HCT116 (cell line): Measurements from ENCODE around the gene FAM222B. TPM values are rescaled to one million over a fixed set of nuclear protein-coding genes. Genes with fewer than 3 reads are reported as not detected.
A peak's percentile ranks its signal among the peaks of the same experiment; 100 is the strongest.
"Not testable (repeated sequence)": the region's sequence is repeated elsewhere in the genome, so short reads cannot be mapped to it uniquely, and the experiment has no call there.

ENCODE experiments used
- ATAC-seq: fragments of 200-7000 bp; cut with Tn5 transposase; 2 replicates; pipeline ENCODE4 v1.9.1; 2020; ENCODE audit warnings: mild to moderate bottlenecking, moderate library complexity
- BruUV-seq: library from RNA; stranded (reverse); fragments of 400-500 nt; replicated peaks from 2 replicates; lab custom pipeline; 2021; lab: Mats Ljungman, UMichigan
- CTCF ChIA-PET: fragments of 300-600 bp; sonication (Branson Sonifier 250); formaldehyde crosslinking; loops from one replicate; lab custom pipeline; 2021; ENCODE audit warnings: antibody characterized with exemption; lab: Charles Lee
- POLR2A ChIA-PET: fragments of 300-600, 350-600 bp; sonication (Branson Sonifier 250); formaldehyde crosslinking; loops from one replicate; lab custom pipeline; 2021; ENCODE audit warnings: antibody characterized with exemption; lab: Charles Lee
- RAD21 ChIA-PET, 2 experiments: fragments of 300-600 bp; sonication (Branson Sonifier 250); formaldehyde crosslinking; loops; one replicate each; lab custom pipeline; 2023; ENCODE audit warnings: low total read pairs in 2 of 2; ENCODE audit not compliant: uncharacterized antibody in 2 of 2, unreplicated experiment in 2 of 2, low non-redundant PET in 1 of 2; lab: Charles Lee
- DNase-seq: peaks from one replicate; pipeline ENCODE4 v3.0.0-alpha.2; 2010; ENCODE audit warnings: low read depth, low spot score
- H2AFZ ChIP-seq: fragments of 200-600 bp; shearing (Covaris generic), sonication (generic); 2 replicates; pipeline ENCODE4 v1.6.1; 2017; ENCODE audit warnings: low read depth, mixed run types, mixed read lengths, antibody characterized with exemption, low read length; ENCODE audit not compliant: poor library complexity, severe bottlenecking
- H3K27ac ChIP-seq: 2 replicates; pipeline ENCODE4 v1.5.1; 2012; ENCODE audit warnings: low read depth, low read length
- H3K27me3 ChIP-seq: fragments of 200-600 bp; sonication (generic); 2 replicates; pipeline ENCODE4 v1.6.1; 2016; ENCODE audit warnings: mixed run types, low read length, mixed read lengths; ENCODE audit not compliant: insufficient read depth
- H3K36me3 ChIP-seq, 2 experiments: fragments of 200-500 bp in 1 of 2; fragments of 200-600 bp in 1 of 2; sonication (Bioruptor generic) in 1 of 2; sonication (generic) in 1 of 2; 2 replicates each; pipeline versions ENCODE4 v1.5.1 to v1.6.1; 2014 to 2016; ENCODE audit warnings: low read length in 2 of 2, inconsistent platforms in 1 of 2, mixed read lengths in 1 of 2, mixed run types in 1 of 2; ENCODE audit not compliant: insufficient read depth in 2 of 2, control insufficient read depth in 1 of 2
- H3K4me1 ChIP-seq, 2 experiments: fragments of 200-600 bp in 1 of 2; sonication (generic) in 1 of 2; 2 replicates each; pipeline versions ENCODE4 v1.5.1 to v1.6.1; 2012 to 2017; ENCODE audit warnings: low read length in 2 of 2, inconsistent platforms in 1 of 2, mild to moderate bottlenecking in 1 of 2, mixed read lengths in 1 of 2, mixed run types in 1 of 2, moderate library complexity in 1 of 2; ENCODE audit not compliant: insufficient read depth in 2 of 2, control insufficient read depth in 1 of 2
- H3K4me2 ChIP-seq: fragments of 200-600 bp; sonication (generic); 2 replicates; pipeline ENCODE4 v1.6.1; 2017; ENCODE audit warnings: mixed run types, low read length, mixed read lengths
- H3K4me3 ChIP-seq, 2 experiments: fragments of 200-600 bp in 1 of 2; sonication (generic) in 1 of 2; replicated peaks in 1 of 2; 2 replicates each; pipeline ENCODE4 v1.5.1; 2011 to 2016; ENCODE audit warnings: low read length in 2 of 2, control low read depth in 1 of 2, low read depth in 1 of 2, mild to moderate bottlenecking in 1 of 2, mixed read lengths in 1 of 2, mixed run types in 1 of 2
- H3K79me2 ChIP-seq: fragments of 200-600 bp; sonication (generic); 2 replicates; pipeline ENCODE4 v1.6.1; 2017; ENCODE audit warnings: mild to moderate bottlenecking, mixed run types, low read length, moderate library complexity, mixed read lengths; ENCODE audit not compliant: insufficient read depth
- H3K9ac ChIP-seq: fragments of 200-600 bp; sonication (generic); 2 replicates; pipeline ENCODE4 v1.6.1; 2016; ENCODE audit warnings: low read length, mixed read lengths
- H3K9me2 ChIP-seq: fragments of 200-600 bp; sonication (generic), shearing (Covaris generic); 2 replicates; pipeline ENCODE4 v1.6.1; 2017; ENCODE audit warnings: mixed run types, mild to moderate bottlenecking, moderate library complexity; ENCODE audit not compliant: insufficient read depth
- H3K9me3 ChIP-seq, 2 experiments: fragments of 200-500 bp in 1 of 2; fragments of 200-600 bp in 1 of 2; sonication (Bioruptor generic) in 1 of 2; sonication (generic) in 1 of 2; 2 replicates each; pipeline ENCODE4 v1.6.1; 2014 to 2017; ENCODE audit warnings: low read length in 2 of 2, mixed read lengths in 2 of 2, inconsistent platforms in 1 of 2, low read depth in 1 of 2, mild to moderate bottlenecking in 1 of 2, mixed run types in 1 of 2, moderate library complexity in 1 of 2; ENCODE audit not compliant: control insufficient read depth in 1 of 2, insufficient read depth in 1 of 2
- H4K20me1 ChIP-seq: fragments of 200-600 bp; sonication (generic), shearing (Covaris generic); 2 replicates; pipeline ENCODE4 v1.6.1; 2017; ENCODE audit warnings: mixed run types, mild to moderate bottlenecking, moderate library complexity; ENCODE audit not compliant: insufficient read depth
- POLR2A ChIP-seq: IDR thresholded peaks from 2 replicates; pipeline ENCODE4 v1.7.0; 2011; ENCODE audit warnings: borderline replicate concordance; ENCODE audit not compliant: insufficient read depth, insufficient read length; ENCODE audit errors: extremely low read depth
- RAD21 ChIP-seq: IDR thresholded peaks from 2 replicates; pipeline ENCODE4 v1.6.1; 2012; ENCODE audit warnings: low read depth, mild to moderate bottlenecking
- intact Hi-C: fragments of 100-400 bp; cut with micrococcal nuclease; formaldehyde crosslinking; loops from 2 replicates; pipeline ENCODE4 v1.10.0; 2022
- total RNA-seq: library from RNA; stranded (reverse); gene quantifications from one replicate; pipeline ENCODE4 v1.2.1, GENCODE V29; 2021; ENCODE audit not compliant: unreplicated experiment
- TF ChIP-seq, protein P1 (sequence below), 3 experiments: fragments of 200-600 bp in 1 of 3; sonication (generic) in 1 of 3; IDR thresholded peaks in 2 of 3; conservative IDR thresholded peaks in 1 of 3; 2 replicates each; pipeline ENCODE4 v1.5.1; 2012 to 2017; ENCODE audit warnings: low read depth in 2 of 3, low read length in 2 of 3, antibody characterized with exemption in 1 of 3, borderline replicate concordance in 1 of 3, control low read depth in 1 of 3, mild to moderate bottlenecking in 1 of 3, mixed read lengths in 1 of 3, mixed run types in 1 of 3, moderate library complexity in 1 of 3; ENCODE audit not compliant: insufficient read depth in 1 of 3

The FAM222B gene
- total RNA-seq, 1 experiment from 2014 or later, result 22.7 TPM

DNA sequence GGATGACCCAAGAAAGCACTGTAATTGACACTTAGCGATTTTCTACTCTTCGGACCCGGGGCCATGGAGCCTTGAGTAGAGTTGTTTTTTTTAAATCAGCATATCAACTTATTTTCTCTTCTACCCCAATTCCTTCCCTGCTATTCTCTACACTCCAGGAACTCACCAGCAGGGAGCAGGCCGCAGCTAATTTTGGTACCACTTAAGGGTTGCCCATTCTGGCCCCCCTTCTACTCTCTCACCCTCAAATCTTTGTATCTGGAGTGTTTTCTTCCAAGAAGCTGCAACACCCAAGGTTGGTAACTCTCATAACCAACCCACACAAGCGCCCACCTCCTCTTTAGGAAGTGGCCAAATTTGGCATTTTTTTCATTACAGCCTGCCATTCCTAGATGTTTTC is 6.7 kb upstream of the FAM222B start:
- Histone ChIP-seq H3K27me3 (no peaks in the 10 kb centered on the region), H3K9ac (no peak overlapping the region), H3K4me1 (peaks cover 3% of the 10 kb centered on the region in 2 experiments; a peak in 3 of 4 replicates), H3K36me3 (no peaks in the 10 kb centered on the region), H2AFZ (no peak overlapping the region), H3K4me2 (no peak overlapping the region), H4K20me1 (no peaks in the 10 kb centered on the region), H3K4me3 (no peak overlapping the region), H3K27ac (no peak overlapping the region), H3K79me2 (no peaks in the 10 kb centered on the region), H3K9me3 (no peaks in the 10 kb centered on the region), H3K9me2 (no peaks in the 10 kb centered on the region)
- BruUV-seq, result no TSS peak
- peak; percentile 15; the same call in 1 of the 2 replicates for TF ChIP-seq RAD21
- TF ChIP-seq, protein P1, sequence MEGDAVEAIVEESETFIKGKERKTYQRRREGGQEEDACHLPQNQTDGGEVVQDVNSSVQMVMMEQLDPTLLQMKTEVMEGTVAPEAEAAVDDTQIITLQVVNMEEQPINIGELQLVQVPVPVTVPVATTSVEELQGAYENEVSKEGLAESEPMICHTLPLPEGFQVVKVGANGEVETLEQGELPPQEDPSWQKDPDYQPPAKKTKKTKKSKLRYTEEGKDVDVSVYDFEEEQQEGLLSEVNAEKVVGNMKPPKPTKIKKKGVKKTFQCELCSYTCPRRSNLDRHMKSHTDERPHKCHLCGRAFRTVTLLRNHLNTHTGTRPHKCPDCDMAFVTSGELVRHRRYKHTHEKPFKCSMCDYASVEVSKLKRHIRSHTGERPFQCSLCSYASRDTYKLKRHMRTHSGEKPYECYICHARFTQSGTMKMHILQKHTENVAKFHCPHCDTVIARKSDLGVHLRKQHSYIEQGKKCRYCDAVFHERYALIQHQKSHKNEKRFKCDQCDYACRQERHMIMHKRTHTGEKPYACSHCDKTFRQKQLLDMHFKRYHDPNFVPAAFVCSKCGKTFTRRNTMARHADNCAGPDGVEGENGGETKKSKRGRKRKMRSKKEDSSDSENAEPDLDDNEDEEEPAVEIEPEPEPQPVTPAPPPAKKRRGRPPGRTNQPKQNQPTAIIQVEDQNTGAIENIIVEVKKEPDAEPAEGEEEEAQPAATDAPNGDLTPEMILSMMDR (IDR thresholded peaks at IDR 0.05 in 2 of 3, conservative IDR thresholded peaks at IDR 0.05 in 1 of 3; ENCODE audit: borderline replicate concordance in 1 of 3, insufficient read depth in 1 of 3, low read depth in 2 of 3, low read length in 2 of 3), result 0 out of 6 replicates have a peak, but pooled peaks of 2 of the 3 experiments have one; percentile 8 to 15
- TF ChIP-seq POLR2A, result no peak
- DNase-seq (no peak), ATAC-seq (no peak)
- POLR2A ChIA-PET, result interaction anchor here (1.0 kb wide), 1 partner anchor 130 kb away, joined by 3 read pairs; the partner anchor contains the start of gene RPL23A
- RAD21 ChIA-PET, result interaction anchor here (0.6 to 1.7 kb wide), 2 partner anchors 34 to 86 kb away, joined by 4 to 5 read pairs; no protein-coding TSS in a partner anchor
- CTCF ChIA-PET, result interaction anchor here (0.6 to 1.2 kb wide), 4 partner anchors 35 to 1221 kb away, joined by 3 to 4 read pairs (median 3); no protein-coding TSS in a partner anchor
- intact Hi-C loops, result loop anchor here (2.0 kb wide), 1 partner anchor 122 kb away; the partner anchor contains the start of gene TLCD1

DNA sequence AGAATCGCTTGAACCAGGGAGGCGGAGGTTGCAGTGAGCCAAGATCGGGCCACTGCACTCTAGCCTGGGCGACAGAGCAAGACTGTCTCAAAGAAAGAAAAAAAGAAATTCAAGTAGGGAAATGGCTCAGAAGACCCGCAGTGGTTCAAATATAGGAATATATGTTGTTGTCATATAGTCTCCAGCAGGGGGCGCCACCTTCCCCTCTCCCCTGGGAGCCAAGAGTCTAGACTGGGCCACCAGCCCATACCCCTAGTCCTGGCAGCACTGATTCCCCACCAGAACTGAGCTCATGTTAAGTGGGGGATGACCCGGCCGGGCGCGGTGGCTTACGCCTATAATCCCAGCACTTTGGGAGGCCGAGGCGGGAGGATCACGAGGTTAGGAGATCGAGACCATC is 6.1 kb upstream of the FAM222B start:
- not testable (repeated sequence) for H3K36me3 ChIP-seq, BruUV-seq, H3K4me3 ChIP-seq, H3K9ac ChIP-seq, H3K4me1 ChIP-seq, H3K27me3 ChIP-seq, H3K79me2 ChIP-seq, H4K20me1 ChIP-seq, H3K27ac ChIP-seq, H3K9me3 ChIP-seq, H3K4me2 ChIP-seq, H3K9me2 ChIP-seq, H2AFZ ChIP-seq
- 0 out of 2 replicates have a peak, but pooled peaks have one; percentile 14 for TF ChIP-seq RAD21
- TF ChIP-seq, protein P1 (IDR thresholded peaks at IDR 0.05 in 2 of 3, conservative IDR thresholded peaks at IDR 0.05 in 1 of 3; ENCODE audit: borderline replicate concordance in 1 of 3, insufficient read depth in 1 of 3, low read depth in 2 of 3, low read length in 2 of 3), result peak; percentile 33 to 65 (median 52); a peak in 5 of 6 replicates
- ATAC-seq, result peak; percentile 83
- ChIA-PET CTCF (interaction anchor here (0.6 to 1.2 kb wide), 4 partner anchors 34 to 1221 kb away, joined by 3 to 4 read pairs (median 3); no protein-coding TSS in a partner anchor), POLR2A (interaction anchor here (1.0 kb wide), 1 partner anchor 129 kb away, joined by 3 read pairs; the partner anchor contains the start of gene RPL23A), RAD21 (interaction anchor here (0.6 to 1.7 kb wide), 2 partner anchors 34 to 85 kb away, joined by 4 to 5 read pairs; no protein-coding TSS in a partner anchor)
- intact Hi-C loops, result loop anchor here (2.0 kb wide), 1 partner anchor 122 kb away; the partner anchor contains the start of gene TLCD1
- DNase-seq, result peak; percentile 12

DNA sequence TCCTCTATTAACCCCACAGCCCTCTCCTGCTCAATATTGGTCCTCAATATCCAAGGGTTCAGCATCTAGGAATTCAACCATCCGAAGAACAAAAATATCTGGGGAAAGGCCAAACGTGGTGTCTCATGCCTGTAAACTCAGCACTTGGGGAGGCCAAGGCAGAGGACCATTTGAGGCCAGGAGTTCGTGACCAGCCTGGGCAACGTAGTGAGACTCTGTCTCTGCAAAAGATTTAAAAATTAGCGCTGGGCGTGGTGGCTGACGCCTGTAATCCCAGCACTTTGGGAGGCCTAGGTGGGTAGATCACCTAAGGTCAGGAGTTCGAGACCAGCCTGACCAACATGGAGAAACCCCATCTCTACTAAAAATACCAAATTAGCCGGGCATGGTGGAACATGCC is 4.1 kb upstream of the FAM222B start:
- DNase-seq, H2AFZ ChIP-seq, H3K9me2 ChIP-seq, CTCF ChIA-PET, H4K20me1 ChIP-seq, H3K79me2 ChIP-seq, H3K9me3 ChIP-seq, H3K27me3 ChIP-seq, BruUV-seq, RAD21 ChIA-PET, H3K9ac ChIP-seq, intact Hi-C loops, ATAC-seq, H3K36me3 ChIP-seq, POLR2A ChIA-PET, H3K4me3 ChIP-seq, H3K4me2 ChIP-seq, H3K27ac ChIP-seq: not testable (repeated sequence)
- H3K4me1 ChIP-seq, result peaks cover under 1 to 15% of the 10 kb centered on the region in 2 experiments; a peak in 3 of 4 replicates
